Loucy (cell line): Measurements from ENCODE around the gene SDCBP2.

ENCODE experiments used
- EZH2phosphoT487 ChIP-seq: fragments of 200-600 bp; IDR thresholded peaks from 2 replicates; pipeline ENCODE4 v1.6.1; 2018; ENCODE audit warnings: antibody characterized with exemption, mild to moderate bottlenecking, moderate library complexity, borderline replicate concordance
- TF ChIP-seq, protein P1 (sequence below): fragments of 200-600 bp; sonication (generic); conservative IDR thresholded peaks from 2 replicates; pipeline ENCODE4 v1.5.1; 2014; ENCODE audit warnings: mild to moderate bottlenecking, antibody characterized with exemption, low read length

DNA sequence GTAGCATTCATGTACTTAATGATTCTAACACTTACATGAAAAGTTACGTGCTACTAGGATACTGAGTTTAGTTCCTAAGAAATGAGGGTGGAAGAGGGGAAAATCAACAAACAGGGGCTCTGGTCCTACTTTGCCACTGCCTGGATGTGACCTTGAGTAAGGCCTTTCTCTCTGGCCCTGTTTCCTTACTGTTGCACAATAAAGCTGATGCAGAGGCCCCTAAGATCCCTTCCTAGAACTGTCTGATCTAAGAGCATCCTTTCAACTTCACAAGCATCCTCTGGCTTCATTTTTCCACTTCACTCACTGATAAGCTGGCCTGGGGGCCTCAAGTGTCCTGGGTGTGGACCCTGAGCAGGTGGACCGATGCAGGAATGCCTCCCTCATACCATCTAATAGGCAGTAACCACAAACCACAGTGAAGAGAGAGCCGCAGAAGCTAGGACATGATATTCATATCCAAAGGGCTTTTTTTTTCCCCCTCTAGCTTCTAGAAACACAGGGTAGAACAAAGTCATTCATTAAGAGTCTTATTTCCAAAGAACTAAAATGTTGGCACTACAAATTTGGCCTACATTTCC lies 42.4 kb upstream of the SDCBP2 start:
- TF ChIP-seq, protein P1, sequence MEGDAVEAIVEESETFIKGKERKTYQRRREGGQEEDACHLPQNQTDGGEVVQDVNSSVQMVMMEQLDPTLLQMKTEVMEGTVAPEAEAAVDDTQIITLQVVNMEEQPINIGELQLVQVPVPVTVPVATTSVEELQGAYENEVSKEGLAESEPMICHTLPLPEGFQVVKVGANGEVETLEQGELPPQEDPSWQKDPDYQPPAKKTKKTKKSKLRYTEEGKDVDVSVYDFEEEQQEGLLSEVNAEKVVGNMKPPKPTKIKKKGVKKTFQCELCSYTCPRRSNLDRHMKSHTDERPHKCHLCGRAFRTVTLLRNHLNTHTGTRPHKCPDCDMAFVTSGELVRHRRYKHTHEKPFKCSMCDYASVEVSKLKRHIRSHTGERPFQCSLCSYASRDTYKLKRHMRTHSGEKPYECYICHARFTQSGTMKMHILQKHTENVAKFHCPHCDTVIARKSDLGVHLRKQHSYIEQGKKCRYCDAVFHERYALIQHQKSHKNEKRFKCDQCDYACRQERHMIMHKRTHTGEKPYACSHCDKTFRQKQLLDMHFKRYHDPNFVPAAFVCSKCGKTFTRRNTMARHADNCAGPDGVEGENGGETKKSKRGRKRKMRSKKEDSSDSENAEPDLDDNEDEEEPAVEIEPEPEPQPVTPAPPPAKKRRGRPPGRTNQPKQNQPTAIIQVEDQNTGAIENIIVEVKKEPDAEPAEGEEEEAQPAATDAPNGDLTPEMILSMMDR = no peak
- TF ChIP-seq EZH2phosphoT487 = no peak
